Endothelial cell of umbilical vein (primary cell): ENCODE results near the gene SLC12A1. TPM values are rescaled to one million over a fixed set of nuclear protein-coding genes. Genes with fewer than 3 reads are reported as not detected.

Source experiments
- BruUV-seq: library from RNA; stranded (reverse); fragments of 400-500 nt; replicated peaks from 2 replicates; lab custom pipeline; 2021; lab: Mats Ljungman, UMichigan
- CTCF ChIA-PET: fragments of 300-600, 350-600 bp; sonication (Branson Sonifier 250); formaldehyde crosslinking; loops from one replicate; lab custom pipeline; 2021; ENCODE audit warnings: antibody characterized with exemption, inconsistent platforms; lab: Charles Lee
- POLR2A ChIA-PET: fragments of 300-600, 350-600 bp; sonication (Branson Sonifier 250); formaldehyde crosslinking; loops from one replicate; lab custom pipeline; 2021; ENCODE audit warnings: antibody characterized with exemption, inconsistent platforms; lab: Charles Lee
- DNase-seq: peaks from one replicate; pipeline ENCODE4 v3.0.0-alpha.2; 2011; ENCODE audit warnings: low read depth, low spot score
- FAIRE-seq: peaks from 2 replicates; lab custom pipeline; 2011; peaks lifted over from hg19 to GRCh38; lab: Jason Lieb, UNC
- H2AFZ ChIP-seq: 2 replicates; pipeline ENCODE4 v1.6.0; 2012; ENCODE audit warnings: low read depth, low read length, control low read depth, inconsistent platforms
- H3K27ac ChIP-seq: 2 replicates; pipeline ENCODE4 v1.5.1; 2011; ENCODE audit warnings: low read depth, mild to moderate bottlenecking, control low read depth, low read length, moderate library complexity; ENCODE audit not compliant: insufficient read depth
- H3K27me3 ChIP-seq, 2 experiments: 2 replicates each; pipeline versions ENCODE4 v1.6.0 to v1.6.1; 2011; ENCODE audit warnings: low read length in 2 of 2, mixed read lengths in 1 of 2; ENCODE audit not compliant: control insufficient read depth in 2 of 2, insufficient read depth in 2 of 2
- H3K36me3 ChIP-seq, 2 experiments: 2 replicates in 1 of 2; 3 replicates in 1 of 2; pipeline ENCODE4 v1.5.1; 2011; ENCODE audit warnings: low read length in 2 of 2, mild to moderate bottlenecking in 1 of 2, moderate library complexity in 1 of 2; ENCODE audit not compliant: control insufficient read depth in 2 of 2, insufficient read depth in 2 of 2; ENCODE audit errors: extremely low read depth in 1 of 2
- H3K4me1 ChIP-seq: 3 replicates; pipeline ENCODE4 v1.5.1; 2011; ENCODE audit warnings: mild to moderate bottlenecking, low read length; ENCODE audit not compliant: control insufficient read depth, insufficient read depth; ENCODE audit errors: extremely low read depth
- H3K4me2 ChIP-seq: 2 replicates; pipeline ENCODE4 v1.6.1; 2011; ENCODE audit warnings: low read length, control low read depth, mixed read lengths; ENCODE audit not compliant: insufficient read depth
- H3K4me3 ChIP-seq, 3 experiments: fragments of 200-600 bp in 1 of 3; sonication (generic), shearing (Covaris generic) in 1 of 3; replicated peaks in 1 of 3; 2 replicates each; pipeline ENCODE4 v1.5.1; 2011 to 2016; ENCODE audit warnings: control low read depth in 3 of 3, low read length in 3 of 3, mild to moderate bottlenecking in 2 of 3, inconsistent platforms in 1 of 3, low read depth in 1 of 3, moderate library complexity in 1 of 3; ENCODE audit not compliant: insufficient read depth in 1 of 3
- H3K79me2 ChIP-seq: 2 replicates; pipeline ENCODE4 v1.6.0; 2012; ENCODE audit warnings: low read length, inconsistent platforms; ENCODE audit not compliant: control insufficient read depth, insufficient read depth
- H3K9ac ChIP-seq: replicated peaks from 2 replicates; pipeline ENCODE3; 2011; ENCODE audit warnings: low read length, control low read depth; ENCODE audit not compliant: insufficient read depth; ENCODE audit errors: extremely low read depth
- H3K9me1 ChIP-seq: replicated peaks from 3 replicates; pipeline ENCODE4 v1.6.0; 2011; ENCODE audit warnings: mild to moderate bottlenecking, low read length; ENCODE audit not compliant: control insufficient read depth, insufficient read depth; ENCODE audit errors: extremely low read depth
- H3K9me3 ChIP-seq: replicated peaks from 2 replicates; pipeline ENCODE4 v1.5.1; 2012; ENCODE audit warnings: low read length, inconsistent platforms; ENCODE audit not compliant: control insufficient read depth, insufficient read depth
- H4K20me1 ChIP-seq: replicated peaks from 2 replicates; pipeline ENCODE3; 2011; ENCODE audit warnings: mild to moderate bottlenecking, low read length; ENCODE audit not compliant: control insufficient read depth, insufficient read depth; ENCODE audit errors: extremely low read depth
- CTCF ChIP-seq, 2 donors: IDR thresholded peaks; 1 replicate in 1 of 2; 2 replicates in 1 of 2; pipeline ENCODE4 v1.5.1; 2011; ENCODE audit warnings: low read length in 2 of 2, mild to moderate bottlenecking in 2 of 2, moderate library complexity in 2 of 2, control low read depth in 1 of 2, inconsistent platforms in 1 of 2, low read depth in 1 of 2; ENCODE audit not compliant: insufficient read depth in 1 of 2; ENCODE audit errors: extremely low read depth in 1 of 2
- EZH2 ChIP-seq: IDR thresholded peaks from 2 replicates; pipeline ENCODE4 v1.6.1; 2012; ENCODE audit warnings: borderline replicate concordance, low read depth, mild to moderate bottlenecking, moderate library complexity, low read length, inconsistent platforms; ENCODE audit not compliant: severe bottlenecking
- FOS ChIP-seq: IDR thresholded peaks from 2 replicates; pipeline ENCODE4 v1.6.1; 2011; ENCODE audit warnings: mild to moderate bottlenecking, low read length, moderate library complexity, borderline replicate concordance; ENCODE audit not compliant: insufficient read depth
- GATA2 ChIP-seq: IDR thresholded peaks from 2 replicates; pipeline ENCODE4 v1.7.0; 2011; ENCODE audit warnings: low read depth, mild to moderate bottlenecking, moderate library complexity, mixed read lengths, low read length; ENCODE audit not compliant: insufficient read length, insufficient read depth
- JUN ChIP-seq: IDR thresholded peaks from 2 replicates; pipeline ENCODE4 v1.6.1; 2011; ENCODE audit warnings: borderline replicate concordance, low read depth; ENCODE audit not compliant: insufficient read length, insufficient read depth
- MAX ChIP-seq: IDR thresholded peaks from 2 replicates; pipeline ENCODE4 v1.6.1; 2011; ENCODE audit not compliant: insufficient read depth, insufficient read length
- MYC ChIP-seq: IDR thresholded peaks from one replicate; pipeline ENCODE4 v1.6.1; 2011; ENCODE audit warnings: mild to moderate bottlenecking, low read depth, low read length
- POLR2A ChIP-seq: IDR thresholded peaks from 2 replicates; pipeline ENCODE4 v1.6.1; 2012; ENCODE audit warnings: low read depth, mild to moderate bottlenecking, control low read depth, low read length
- POLR2AphosphoS5 ChIP-seq: IDR thresholded peaks from 2 replicates; pipeline ENCODE4 v1.6.1; 2012; ENCODE audit warnings: low read depth, mild to moderate bottlenecking, control low read depth, low read length, moderate library complexity; ENCODE audit not compliant: insufficient read depth
- dilution Hi-C: fragments of 300-500 bp; cut with MboI; formaldehyde crosslinking; loops from one replicate; pipeline ENCODE4 v1.15.0; 2019; ENCODE audit warnings: low sequenced_read_pairs; ENCODE audit not compliant: extremely low pct_ligation_motif_present
- intact Hi-C: fragments of 100-400 bp; cut with micrococcal nuclease; formaldehyde crosslinking; loops from one replicate; pipeline ENCODE4 v1.10.0; 2022
- polyA plus RNA-seq, 4 experiments: library from polyadenylated mRNA; depleted of rRNA in 3 of 4; stranded (reverse) in 3 of 4; unstranded in 1 of 4; fragments of >200 nt; gene quantifications; 2 replicates each; pipeline versions ENCODE4 v1.2.1 to v1.2.3, GENCODE V29; 2011 to 2012; ENCODE audit warnings: missing spikeins in 1 of 4
- total RNA-seq: library from RNA; stranded (reverse); gene quantifications from 2 replicates; pipeline ENCODE4 v1.2.3, GENCODE V29; 2021

The SLC12A1 gene
- total and polyA plus RNA-seq, 2 donors (not counting 3 experiments of a cell fraction or from before 2014, with no cell fraction given) = not detected

DNA sequence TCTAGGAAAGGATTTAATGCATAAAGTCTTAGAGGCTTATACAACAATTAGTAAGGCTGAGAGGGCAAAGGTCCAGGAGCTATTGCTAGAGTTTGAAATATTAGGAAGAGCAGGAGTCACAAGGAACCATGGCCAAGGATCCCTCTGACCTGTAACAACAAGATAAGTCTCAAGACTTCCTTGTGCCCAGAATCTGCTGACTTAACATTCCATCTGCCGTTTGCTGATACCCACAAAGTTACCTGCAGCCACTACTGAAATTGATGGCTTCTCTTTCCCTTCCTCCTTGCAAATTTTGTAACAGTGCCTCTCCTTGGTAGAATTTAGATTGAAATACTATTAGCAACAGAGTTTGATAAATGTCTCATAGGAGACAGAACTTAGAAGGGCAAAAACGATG lies 23.4 kb upstream of the SLC12A1 start:
- Histone ChIP-seq H3K4me1 (peaks cover 2% of the 10 kb centered on the region), H3K79me2 (no peaks in the 10 kb centered on the region), H3K36me3 (no peaks in the 10 kb centered on the region), H3K4me2 (no peak overlapping the region), H3K9ac (no peak overlapping the region), H3K27me3 (peaks cover 3 to 9% of the 10 kb centered on the region in 2 experiments), H3K9me1 (no peaks in the 10 kb centered on the region), H2AFZ (no peak overlapping the region), H3K27ac (no peak overlapping the region), H4K20me1 (no peaks in the 10 kb centered on the region), H3K4me3 (no peak overlapping the region), H3K9me3 (no peaks in the 10 kb centered on the region)
- ChIA-PET POLR2A (interaction anchor here (0.6 kb wide), 1 partner anchor 41 kb away, joined by 4 read pairs; no protein-coding TSS in a partner anchor), CTCF (no interaction called here)
- dilution Hi-C loops (no loop called here), intact Hi-C loops (no loop called here)
- DNase-seq (no peak), FAIRE-seq (no peak)
- TF ChIP-seq GATA2 = no peak
- TF ChIP-seq POLR2A = no peak
- no peak for TF ChIP-seq MAX
- no peak for TF ChIP-seq MYC
- TF ChIP-seq EZH2 = no peak
- TF ChIP-seq FOS = no peak
- no TSS peak for BruUV-seq

DNA sequence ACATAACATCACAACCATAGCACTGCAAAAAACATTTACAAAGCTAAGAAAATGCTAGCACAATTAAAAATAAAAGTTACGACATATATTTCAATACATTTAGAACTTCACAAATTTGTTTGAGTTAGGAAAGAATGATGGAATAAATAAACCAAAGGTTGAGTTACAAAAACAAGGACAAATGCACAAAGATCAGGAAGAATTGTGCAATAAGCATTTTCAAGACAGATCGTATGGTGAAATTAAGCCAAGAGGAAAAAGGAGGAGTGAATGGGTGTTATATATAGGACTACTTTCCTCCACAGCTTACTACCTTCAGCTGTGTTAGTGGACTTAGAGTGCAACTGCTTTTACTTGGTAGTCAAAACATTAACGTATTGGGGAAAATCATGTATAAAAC lies 20.6 kb upstream of the SLC12A1 start:
- Histone ChIP-seq H3K9ac (no peak overlapping the region), H2AFZ (no peak overlapping the region), H3K27ac (no peak overlapping the region), H4K20me1 (no peaks in the 10 kb centered on the region), H3K4me1 (no peaks in the 10 kb centered on the region), H3K4me2 (no peak overlapping the region), H3K27me3 (peaks cover 5 to 9% of the 10 kb centered on the region in 2 experiments), H3K4me3 (no peak overlapping the region), H3K79me2 (no peaks in the 10 kb centered on the region), H3K36me3 (no peaks in the 10 kb centered on the region), H3K9me3 (no peaks in the 10 kb centered on the region), H3K9me1 (no peaks in the 10 kb centered on the region)
- no peak for DNase-seq
- CTCF ChIA-PET = no interaction called here
- dilution Hi-C loops (no loop called here), intact Hi-C loops (no loop called here)
- no peak for FAIRE-seq
- POLR2A ChIA-PET = no interaction called here
- no peak for TF ChIP-seq POLR2A
- no peak for TF ChIP-seq GATA2
- no peak for TF ChIP-seq MAX
- TF ChIP-seq CTCF (IDR thresholded peaks at IDR 0.05; ENCODE audit: extremely low read depth in 1 of 2, insufficient read depth in 1 of 2, low read depth in 1 of 2, low read length in 2 of 2) = no peak
- TF ChIP-seq MYC = no peak
- no peak for TF ChIP-seq JUN
- no peak for TF ChIP-seq FOS
- TF ChIP-seq POLR2AphosphoS5 = no peak
- TF ChIP-seq EZH2 = no peak
- BruUV-seq = no TSS peak
